Central memory CD8-positive, alpha-beta T cell (primary cell): Measurements from ENCODE around the gene NCR1.
"Not testable (repeated sequence)": the region's sequence is repeated elsewhere in the genome, so short reads cannot be mapped to it uniquely, and the experiment has no call there.

Experiments
- ATAC-seq: fragments of 150-1000 bp; cut with Tn5 transposase; replicated peaks from 2 replicates; pipeline ENCODE4 v1.10.0; 2022; ENCODE audit warnings: mild to moderate bottlenecking, moderate FRiP score, moderate number of reproducible peaks; ENCODE audit not compliant: poor library complexity, severe bottlenecking; ENCODE audit errors: extremely low read depth
- DNase-seq, 2 donors: peaks; one replicate each; pipeline ENCODE4 v3.0.0; 2021; ENCODE audit warnings: low spot score in 2 of 2
- H3K27ac Mint-ChIP-seq: one replicate; pipeline ENCODE4 v1.8.0; 2022; ENCODE audit warnings: low read depth, mild to moderate bottlenecking, moderate library complexity, mixed read lengths
- H3K27me3 Mint-ChIP-seq: one replicate; pipeline ENCODE4 v1.8.0; 2022; ENCODE audit warnings: mixed read lengths
- H3K36me3 Mint-ChIP-seq: one replicate; pipeline ENCODE4 v1.8.0; 2022; ENCODE audit warnings: mild to moderate bottlenecking, moderate library complexity, mixed read lengths; ENCODE audit not compliant: insufficient read depth
- H3K4me1 Mint-ChIP-seq: one replicate; pipeline ENCODE4 v1.8.0; 2022; ENCODE audit warnings: mixed read lengths
- H3K4me3 Mint-ChIP-seq: one replicate; pipeline ENCODE4 v1.8.0; 2022; ENCODE audit warnings: mild to moderate bottlenecking, moderate library complexity, mixed read lengths
- H3K9me3 Mint-ChIP-seq: one replicate; pipeline ENCODE4 v1.8.0; 2022; ENCODE audit warnings: mixed read lengths

The NCR1 gene

DNA sequence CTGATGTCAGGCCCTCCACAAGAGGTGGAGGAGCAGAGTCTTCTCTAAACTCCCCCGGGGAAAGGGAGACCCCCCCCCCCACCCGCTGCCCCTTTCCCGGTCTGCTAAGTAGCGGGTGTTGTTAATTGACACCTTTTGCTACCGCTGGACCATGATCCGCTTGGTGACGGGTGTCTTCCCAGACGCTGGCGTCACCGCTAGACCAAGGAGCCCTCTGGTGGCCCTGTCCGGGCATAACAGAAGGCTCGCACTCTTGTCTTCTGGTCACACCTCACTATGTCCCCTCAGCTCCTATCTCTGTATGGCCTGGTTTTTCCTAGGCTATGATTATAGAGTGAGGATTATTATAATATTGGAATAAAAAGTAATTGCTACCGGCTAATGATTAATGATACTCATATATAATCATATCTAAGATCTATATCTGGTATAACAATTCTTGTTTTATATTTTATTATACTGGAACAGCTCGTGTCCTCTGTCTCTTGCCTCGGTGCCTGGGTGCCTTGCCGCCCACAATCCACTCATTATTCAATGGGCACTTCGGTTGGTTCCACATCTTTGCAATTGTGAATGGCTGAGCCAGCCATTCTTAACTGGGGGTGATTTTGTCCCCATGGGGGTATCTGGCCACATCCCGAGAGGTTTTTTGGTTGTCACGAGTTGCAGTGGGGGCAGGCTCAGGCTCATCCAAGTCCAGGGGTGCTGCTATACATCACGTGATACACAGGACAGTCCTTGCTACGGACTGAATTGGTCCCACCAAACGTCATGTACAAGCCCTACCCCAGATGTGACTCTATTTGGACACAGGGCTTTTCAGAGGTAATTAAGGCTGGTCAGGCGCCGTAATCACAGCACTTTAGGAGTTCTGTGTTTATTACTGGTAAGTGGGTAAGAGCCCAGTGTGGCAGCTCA is 14.0 kb downstream of the NCR1 start:
- not testable (repeated sequence) for H3K27me3 Mint-ChIP-seq, DNase-seq, H3K4me3 Mint-ChIP-seq, H3K27ac Mint-ChIP-seq, H3K9me3 Mint-ChIP-seq, H3K4me1 Mint-ChIP-seq, ATAC-seq, H3K36me3 Mint-ChIP-seq

DNA sequence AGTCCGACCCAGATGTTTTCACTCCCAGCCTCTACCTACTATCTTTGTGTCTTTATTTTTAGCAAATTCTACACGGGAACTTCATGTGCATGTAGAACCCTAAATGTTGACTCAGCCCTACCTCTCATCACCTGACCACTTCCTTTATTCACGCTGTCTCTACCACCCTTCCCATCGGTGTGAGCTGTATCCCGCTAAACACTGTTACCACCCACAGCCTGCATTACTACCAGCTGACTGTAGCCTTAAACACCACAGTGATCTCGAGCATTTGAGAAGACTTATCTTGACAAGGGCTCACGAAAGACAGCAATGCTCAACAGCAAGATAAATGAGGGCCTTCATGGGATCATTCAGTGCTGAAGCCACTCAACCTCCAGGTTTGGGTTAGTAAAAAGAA is 15.1 kb downstream of the NCR1 start:
- H3K27me3 Mint-ChIP-seq = peaks cover 10% of the 10 kb centered on the region
- DNase-seq (no peak), ATAC-seq (no peak)
- peaks cover 5% of the 10 kb centered on the region for H3K4me1 Mint-ChIP-seq
- no peak overlapping the region for H3K4me3 Mint-ChIP-seq
- no peak overlapping the region for H3K27ac Mint-ChIP-seq
- peaks cover under 1% of the 10 kb centered on the region for H3K36me3 Mint-ChIP-seq
- H3K9me3 Mint-ChIP-seq = no peaks in the 10 kb centered on the region

DNA sequence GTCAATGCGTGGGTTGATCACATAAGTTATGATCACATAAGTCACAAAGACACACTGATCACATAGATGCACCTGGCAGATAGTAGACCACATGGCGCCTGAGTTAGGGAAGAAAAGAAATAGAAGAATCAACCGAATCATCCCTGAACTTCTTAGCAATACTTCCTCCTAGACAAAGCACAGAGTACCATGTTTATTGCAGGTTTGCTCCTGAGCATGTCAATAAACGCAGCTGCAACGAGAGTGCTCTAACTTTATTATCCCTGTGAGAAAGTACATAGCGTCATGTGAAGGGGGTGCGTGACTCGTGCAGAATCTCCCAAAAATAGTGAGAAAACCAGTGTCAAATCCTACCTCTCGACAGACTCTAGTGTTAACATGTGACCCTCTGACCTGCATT is 17.3 kb downstream of the NCR1 start:
- ATAC-seq (no peak), DNase-seq (no peak)
- Mint-ChIP-seq H3K27ac (no peak overlapping the region), H3K27me3 (peaks cover 10% of the 10 kb centered on the region), H3K36me3 (no peaks in the 10 kb centered on the region), H3K9me3 (peaks cover 2% of the 10 kb centered on the region), H3K4me1 (no peaks in the 10 kb centered on the region), H3K4me3 (no peak overlapping the region)

DNA sequence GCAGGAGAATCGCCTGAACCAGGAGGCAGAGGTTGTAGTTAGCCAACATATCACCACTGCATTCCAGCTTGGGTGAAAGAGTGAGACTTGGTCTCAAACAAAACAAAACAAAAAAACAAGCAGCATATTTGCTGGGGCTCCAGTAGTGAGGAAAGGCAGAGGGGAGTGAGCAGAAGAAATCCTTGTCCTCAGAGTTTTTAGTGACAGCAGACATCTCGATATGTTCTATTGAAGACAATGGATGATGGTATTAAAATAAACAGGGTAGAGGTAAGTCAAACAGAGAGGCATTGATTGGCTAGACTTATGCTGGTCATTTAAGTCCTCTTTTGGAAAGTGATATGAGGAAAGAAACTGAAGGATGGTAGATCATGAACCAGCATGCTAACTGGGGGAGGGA is 22.4 kb downstream of the NCR1 start:
- Mint-ChIP-seq H3K4me3 (no peak overlapping the region), H3K4me1 (no peaks in the 10 kb centered on the region), H3K27me3 (no peaks in the 10 kb centered on the region), H3K9me3 (peaks cover 6% of the 10 kb centered on the region), H3K27ac (no peak overlapping the region), H3K36me3 (no peaks in the 10 kb centered on the region)
- no peak for DNase-seq
- no peak for ATAC-seq

DNA sequence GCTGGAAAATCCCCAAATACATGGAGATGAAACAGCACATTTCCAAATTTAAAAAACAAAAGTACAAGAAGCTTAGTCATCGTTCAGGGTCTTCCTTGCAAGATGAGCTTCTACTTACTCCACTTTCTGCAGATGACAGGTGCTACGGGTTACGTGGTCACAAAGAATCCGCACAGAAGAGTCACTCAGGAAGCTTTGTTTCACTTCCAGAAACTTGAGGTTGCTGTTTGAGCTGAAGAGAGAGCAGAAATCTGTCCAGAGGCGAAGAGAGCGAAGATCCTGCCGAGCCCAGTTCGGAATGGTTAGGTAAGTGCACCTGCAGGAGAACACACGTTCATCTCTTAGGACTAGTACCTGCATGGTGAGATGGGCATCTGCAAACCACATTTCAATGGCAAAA is 32.0 kb downstream of the NCR1 start:
- DNase-seq (no peak), ATAC-seq (no peak)
- Mint-ChIP-seq H3K4me3 (no peak overlapping the region), H3K27ac (no peak overlapping the region), H3K36me3 (peaks cover 1% of the 10 kb centered on the region), H3K9me3 (no peaks in the 10 kb centered on the region), H3K4me1 (no peaks in the 10 kb centered on the region), H3K27me3 (no peaks in the 10 kb centered on the region)

DNA sequence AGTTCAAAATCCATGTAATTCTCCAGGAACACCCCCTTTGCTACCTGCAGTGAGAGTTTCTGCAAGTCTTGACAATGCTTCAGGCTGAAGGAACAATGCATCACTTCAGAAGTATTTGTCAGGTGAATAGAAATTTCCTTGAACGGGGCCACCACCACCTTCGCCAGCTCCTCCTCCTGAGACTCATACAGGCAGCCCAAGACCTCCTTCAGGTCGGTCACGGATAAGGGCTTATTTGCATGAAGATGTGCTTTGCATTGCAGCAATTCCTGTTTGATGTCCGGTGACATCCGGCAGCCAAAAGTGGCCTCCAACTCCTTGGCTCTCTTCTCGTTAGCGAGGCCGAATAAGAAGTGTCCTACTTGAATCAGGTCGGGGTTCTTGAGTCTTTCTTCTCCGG is 33.0 kb downstream of the NCR1 start:
- no peaks in the 10 kb centered on the region for H3K9me3 Mint-ChIP-seq
- peaks cover 1% of the 10 kb centered on the region for H3K36me3 Mint-ChIP-seq
- ATAC-seq (no peak), DNase-seq (no peak)
- H3K4me1 Mint-ChIP-seq = no peaks in the 10 kb centered on the region
- H3K27ac Mint-ChIP-seq = no peak overlapping the region
- H3K27me3 Mint-ChIP-seq = no peaks in the 10 kb centered on the region
- H3K4me3 Mint-ChIP-seq = no peak overlapping the region

DNA sequence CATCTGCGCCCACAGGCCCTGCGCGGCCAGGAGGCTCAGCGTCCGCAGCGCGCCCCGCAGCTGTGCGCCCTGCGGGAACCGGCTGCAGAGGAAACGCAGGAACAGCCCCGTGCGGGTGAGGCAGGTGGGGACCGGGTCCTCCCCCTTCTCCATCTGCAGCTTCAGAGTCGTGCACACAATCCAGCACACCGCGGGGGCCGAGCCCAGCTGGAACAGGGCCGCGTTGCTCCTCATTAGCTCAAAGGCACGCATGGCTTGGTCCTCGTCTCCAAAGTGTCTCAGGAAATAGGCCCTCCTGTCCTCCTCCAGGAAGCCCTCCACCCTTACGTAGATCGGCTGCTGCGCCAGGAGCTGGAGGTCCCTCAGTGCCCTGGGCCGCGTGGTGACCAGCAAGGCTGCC is 33.6 kb downstream of the NCR1 start:
- ATAC-seq = not testable (repeated sequence)

DNA sequence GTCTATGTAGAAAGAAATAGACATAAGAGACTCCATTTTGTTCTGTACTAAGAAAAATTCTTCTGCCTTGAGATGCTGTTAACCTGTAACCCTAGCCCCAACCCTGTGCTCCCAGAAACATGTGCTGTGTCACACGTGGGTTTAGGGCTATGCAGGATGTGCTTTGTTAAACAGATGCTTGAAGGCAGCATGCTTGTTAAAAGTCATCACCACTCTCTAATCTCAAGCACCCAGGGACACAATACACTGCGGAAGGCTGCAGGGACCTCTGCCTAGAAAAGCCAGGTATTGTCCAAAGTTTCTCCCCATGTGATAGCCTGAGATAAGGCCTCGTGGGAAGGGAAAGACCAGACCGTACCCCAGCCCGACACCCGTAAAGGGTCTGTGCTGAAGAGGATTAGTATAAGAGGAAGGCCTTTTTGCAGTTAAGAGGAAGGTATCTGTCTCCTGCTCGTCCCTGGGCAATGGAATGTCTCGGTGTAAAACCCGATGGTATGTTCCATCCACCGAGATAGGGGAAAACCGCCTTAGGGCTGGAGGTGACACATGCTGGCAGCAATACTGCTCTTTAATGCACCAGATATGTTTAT is 37.9 kb downstream of the NCR1 start:
- not testable (repeated sequence) for H3K27me3 Mint-ChIP-seq, H3K9me3 Mint-ChIP-seq, H3K27ac Mint-ChIP-seq, H3K36me3 Mint-ChIP-seq, H3K4me1 Mint-ChIP-seq, ATAC-seq, DNase-seq, H3K4me3 Mint-ChIP-seq

More for the DNA sequence above, 33.6 kb downstream of the NCR1 start:
- not testable (repeated sequence) for H3K4me3 Mint-ChIP-seq, DNase-seq, H3K27me3 Mint-ChIP-seq, H3K4me1 Mint-ChIP-seq, H3K27ac Mint-ChIP-seq, H3K36me3 Mint-ChIP-seq, H3K9me3 Mint-ChIP-seq

DNA sequence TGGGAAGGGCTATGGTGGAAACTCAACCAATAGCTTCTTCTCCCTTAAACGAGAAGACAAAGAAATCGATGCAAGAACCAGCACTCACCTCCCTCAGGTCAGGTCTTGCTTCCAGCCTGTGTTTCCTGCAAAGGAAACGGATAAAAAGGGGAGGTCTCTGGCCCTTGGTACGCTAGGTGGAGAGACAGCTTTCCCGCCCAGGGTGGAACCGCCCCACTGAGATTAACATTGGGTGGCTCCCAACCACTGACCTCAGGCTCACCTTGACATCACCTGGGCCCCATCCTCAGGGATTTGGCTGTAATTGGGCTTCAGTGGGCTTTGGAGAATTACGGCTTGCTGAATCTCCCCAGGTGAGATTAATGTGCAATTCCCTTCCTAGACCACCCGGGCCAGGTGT is 41.4 kb downstream of the NCR1 start, which contains the start of gene NLRP7:
Gene NLRP7, minus strand, starts transcription at position 150 of the 400 bp plus-strand sequence.
- DNase-seq (no peak), ATAC-seq (no peak)
- Mint-ChIP-seq H3K4me3 (no peak within 1 kb of the TSS), H3K4me1 (no peaks in the 10 kb centered on the region), H3K36me3 (peaks cover 5% of the 10 kb centered on the region), H3K27me3 (peaks cover 10% of the 10 kb centered on the region), H3K27ac (no peak within 1 kb of the TSS), H3K9me3 (no peaks in the 10 kb centered on the region)

DNA sequence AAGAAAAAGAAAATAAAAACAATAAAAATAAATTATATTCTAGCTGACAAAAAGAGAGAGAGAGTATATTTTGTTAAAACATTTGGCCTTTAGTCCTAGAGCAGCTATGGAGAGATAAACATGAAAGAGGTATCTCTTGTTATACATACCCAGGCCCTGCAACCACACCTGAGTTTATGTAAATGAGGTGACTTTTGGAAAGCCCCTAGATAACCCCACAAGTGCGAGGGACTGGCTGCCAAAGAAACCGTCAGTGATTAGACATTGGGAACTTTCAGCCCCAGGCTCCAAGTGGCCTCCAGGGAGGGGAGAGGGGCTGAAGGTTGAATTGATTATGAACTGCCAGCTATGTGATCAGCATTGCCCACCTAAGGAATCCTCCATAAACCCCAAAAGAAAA is 43.5 kb downstream of the NCR1 start:
- H3K36me3 Mint-ChIP-seq = peaks cover 5% of the 10 kb centered on the region

DNA sequence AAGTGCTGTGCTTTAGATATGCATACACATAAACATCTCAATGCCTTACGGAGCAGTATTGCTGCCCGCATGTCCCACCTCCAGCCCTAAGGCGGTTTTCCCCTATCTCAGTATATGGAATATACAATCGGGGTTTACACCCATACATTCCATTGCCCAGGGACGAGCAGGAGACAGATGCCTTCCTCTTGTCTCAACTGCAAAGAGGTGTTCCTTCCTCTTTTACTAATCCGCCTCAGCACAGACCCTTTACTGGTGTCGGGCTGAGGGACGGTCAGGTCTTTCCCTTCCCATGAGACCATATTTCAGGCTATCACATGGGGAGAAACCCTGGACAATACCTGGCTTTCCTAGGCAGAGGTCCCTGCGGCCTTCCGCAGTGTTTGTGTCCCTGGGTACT is 44.6 kb downstream of the NCR1 start:
- not testable (repeated sequence) for ATAC-seq, H3K4me1 Mint-ChIP-seq, H3K4me3 Mint-ChIP-seq, DNase-seq, H3K36me3 Mint-ChIP-seq, H3K9me3 Mint-ChIP-seq, H3K27ac Mint-ChIP-seq
- peaks cover 10% of the 10 kb centered on the region for H3K27me3 Mint-ChIP-seq

More for the DNA sequence above, 43.5 kb downstream of the NCR1 start:
- H3K27me3 Mint-ChIP-seq = peaks cover 10% of the 10 kb centered on the region
- ATAC-seq = no peak
- DNase-seq = no peak
- no peak overlapping the region for H3K27ac Mint-ChIP-seq
- H3K4me1 Mint-ChIP-seq = no peaks in the 10 kb centered on the region
- no peaks in the 10 kb centered on the region for H3K9me3 Mint-ChIP-seq
- no peak overlapping the region for H3K4me3 Mint-ChIP-seq

DNA sequence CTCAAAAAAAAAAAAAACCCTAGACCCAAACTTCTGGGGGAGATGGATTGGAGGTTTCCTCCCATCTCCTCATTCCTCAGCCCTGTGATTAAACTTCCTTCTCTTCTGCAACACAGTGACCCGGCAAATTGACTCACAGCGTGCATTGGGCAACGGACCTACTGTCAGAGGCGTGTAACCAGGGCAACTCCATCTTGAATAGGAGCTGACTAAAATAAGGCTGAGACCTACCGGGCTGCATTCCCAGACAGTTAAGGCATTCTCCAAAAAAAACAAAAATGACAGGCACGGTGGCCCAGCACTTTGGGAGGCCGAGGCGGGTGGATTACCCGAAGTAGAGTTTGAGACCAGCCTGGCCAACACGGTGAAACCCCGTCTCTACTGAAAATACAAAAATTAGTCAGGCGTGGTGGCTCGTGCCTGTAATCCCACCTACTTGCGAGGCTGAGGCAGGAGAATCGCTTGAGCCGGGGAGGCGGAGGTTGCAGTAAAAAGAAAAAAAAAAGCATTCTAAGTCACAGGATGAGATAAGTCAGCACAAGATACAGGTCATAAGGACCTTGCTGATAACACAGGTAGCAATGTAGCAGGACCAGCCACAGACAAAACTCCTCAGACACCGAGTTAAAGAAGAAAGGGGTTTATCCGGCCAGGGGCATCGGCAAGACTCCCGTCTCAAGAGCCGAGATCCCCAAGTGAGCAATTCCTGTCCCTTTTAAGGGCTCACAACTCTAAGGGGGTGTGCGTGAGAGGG is 46.8 kb downstream of the NCR1 start:
- ATAC-seq (no peak), DNase-seq (no peak)
- Mint-ChIP-seq H3K9me3 (no peaks in the 10 kb centered on the region), H3K36me3 (no peaks in the 10 kb centered on the region), H3K27ac (no peak overlapping the region), H3K27me3 (peaks cover 10% of the 10 kb centered on the region), H3K4me1 (no peaks in the 10 kb centered on the region), H3K4me3 (no peak overlapping the region)
